ENCODE results near the gene PATJ.
"Not testable (repeated sequence)": the region's sequence is repeated elsewhere in the genome, so short reads cannot be mapped to it uniquely, and the experiment has no call there.

Gene PATJ

GRCh38 chr1:61842863-61843514, 100.7 kb downstream of the PATJ start:
- Histone ChIP-seq H3K9ac (no peak overlapping the region), H3K9me3 (ENCODE audit: control insufficient read depth, low read length) (no peaks in the 10 kb centered on the region), H3K27me3 (ENCODE audit: control insufficient read depth, insufficient read depth, low read length) (no peaks in the 10 kb centered on the region), H3K36me3 (ENCODE audit: control insufficient read depth, insufficient read depth, low read length) (no peaks in the 10 kb centered on the region), H3K27ac (no peak overlapping the region), H3K4me2 (ENCODE audit: low read length) (no peak overlapping the region), H3K4me3 (ENCODE audit: low read depth, low read length) (no peak overlapping the region), H3K79me2 (no peaks in the 10 kb centered on the region), H3K4me1 (no peaks in the 10 kb centered on the region), H2AFZ (no peak overlapping the region)
- TF ChIP-seq CTCF (IDR thresholded peaks at IDR 0.05): no peak

DNA sequence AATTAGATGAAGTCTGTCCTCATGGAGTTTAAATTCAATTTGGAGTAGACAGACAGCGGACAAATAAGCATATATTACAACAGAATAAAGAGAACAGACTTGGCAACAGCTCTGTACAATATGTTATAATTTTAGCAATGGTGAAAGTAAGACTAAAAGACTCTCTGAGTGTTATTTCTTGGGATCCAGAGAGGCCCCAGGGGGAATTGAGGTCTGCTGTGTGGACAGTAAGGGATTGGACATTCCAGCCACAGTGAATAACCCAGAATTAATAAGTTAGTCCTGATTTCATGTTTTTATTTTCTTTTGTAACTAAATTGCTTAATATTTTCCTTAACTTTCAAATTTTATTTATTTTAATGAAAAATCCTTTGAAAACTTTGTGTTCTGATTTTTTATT, 101.7 kb downstream of the PATJ start:
- Histone ChIP-seq H3K79me2 (no peaks in the 10 kb centered on the region), H2AFZ (no peak overlapping the region), H3K9me3 (ENCODE audit: control insufficient read depth, low read length) (no peaks in the 10 kb centered on the region), H3K4me3 (ENCODE audit: low read depth, low read length) (no peak overlapping the region), H3K9ac (no peak overlapping the region), H3K4me2 (ENCODE audit: low read length) (no peak overlapping the region), H3K27me3 (ENCODE audit: control insufficient read depth, insufficient read depth, low read length) (no peaks in the 10 kb centered on the region), H3K27ac (no peak overlapping the region), H3K36me3 (ENCODE audit: control insufficient read depth, insufficient read depth, low read length) (no peaks in the 10 kb centered on the region), H3K4me1 (no peaks in the 10 kb centered on the region)
- no peak for TF ChIP-seq CTCF (IDR thresholded peaks at IDR 0.05)

DNA sequence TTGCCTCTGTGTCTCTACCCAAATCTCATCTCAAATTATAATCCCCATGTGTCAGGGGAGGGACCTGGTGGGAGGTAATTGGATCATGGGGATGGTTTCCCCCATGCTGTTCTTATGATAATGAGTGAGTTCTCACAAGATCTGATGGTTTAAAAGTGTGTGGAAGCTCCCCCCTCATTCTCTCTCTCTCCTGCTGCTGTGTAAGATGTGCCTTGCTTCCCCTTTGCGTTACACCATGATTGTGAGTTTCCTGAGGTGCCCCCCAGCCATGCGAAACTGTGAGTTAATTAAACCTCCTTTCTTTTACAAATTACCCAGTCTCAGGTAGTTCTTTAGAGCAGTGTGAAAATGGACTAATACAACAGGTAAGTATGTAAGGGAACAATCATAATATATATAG, 102.4 kb downstream of the PATJ start:
- not testable (repeated sequence) for H3K4me3 ChIP-seq (ENCODE audit: low read depth, low read length); H3K27ac ChIP-seq; H3K4me2 ChIP-seq (ENCODE audit: low read length); H3K79me2 ChIP-seq; H3K9me3 ChIP-seq (ENCODE audit: control insufficient read depth, low read length); H3K27me3 ChIP-seq (ENCODE audit: control insufficient read depth, insufficient read depth, low read length); H3K9ac ChIP-seq; H3K36me3 ChIP-seq (ENCODE audit: control insufficient read depth, insufficient read depth, low read length); H2AFZ ChIP-seq; H3K4me1 ChIP-seq

- Histone ChIP-seq H3K9ac (no peak overlapping the region), H3K79me2 (no peaks in the 10 kb centered on the region), H3K4me3 (ENCODE audit: low read depth, low read length) (no peak overlapping the region), H3K27me3 (ENCODE audit: control insufficient read depth, insufficient read depth, low read length) (no peaks in the 10 kb centered on the region), H3K36me3 (ENCODE audit: control insufficient read depth, insufficient read depth, low read length) (no peaks in the 10 kb centered on the region), H2AFZ (no peak overlapping the region), H3K4me1 (no peaks in the 10 kb centered on the region), H3K9me3 (ENCODE audit: control insufficient read depth, low read length) (no peaks in the 10 kb centered on the region), H3K4me2 (ENCODE audit: low read length) (no peak overlapping the region), H3K27ac (no peak overlapping the region)
- TF ChIP-seq CTCF (IDR thresholded peaks at IDR 0.05): no peak
Measured at GRCh38 chr1:61851235-61851634, 109.0 kb downstream of the PATJ start.

DNA sequence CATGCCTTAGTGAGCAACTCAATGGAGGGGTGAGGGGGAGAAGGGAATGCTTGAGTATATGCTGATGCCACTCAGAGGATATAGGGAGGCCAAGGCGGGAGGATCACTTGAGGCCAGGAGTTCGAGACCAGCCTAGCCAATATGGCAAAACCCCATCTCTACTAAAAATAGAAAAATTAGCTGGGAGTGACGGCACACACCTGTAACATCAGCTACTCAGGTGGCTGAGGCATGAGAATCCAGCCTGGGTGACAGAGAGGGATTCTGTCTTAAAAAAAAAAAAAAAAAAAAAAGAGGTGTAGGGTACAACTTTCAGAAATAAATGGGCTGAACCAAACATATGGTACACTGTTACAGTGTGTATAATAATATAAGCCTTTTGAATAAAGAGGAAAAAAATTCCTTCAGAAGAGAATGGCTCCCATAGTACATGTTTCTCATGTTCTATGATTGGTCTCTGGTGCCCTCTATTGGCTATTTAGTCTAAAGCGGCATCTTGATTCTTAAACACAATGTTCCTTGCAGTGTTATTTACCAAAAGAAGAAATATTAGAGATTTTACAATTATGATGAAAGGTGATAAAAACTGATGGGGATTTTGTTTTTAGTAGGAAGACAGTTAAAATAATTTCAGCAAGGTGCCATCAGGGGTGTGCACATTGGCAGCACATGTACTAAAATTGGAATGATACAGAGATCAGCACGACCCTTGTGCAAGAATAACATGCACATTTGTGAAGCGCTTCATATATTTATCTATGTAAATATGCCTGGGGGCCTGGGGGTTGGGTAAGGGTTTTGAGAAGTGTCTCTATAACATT, 109.8 kb downstream of the PATJ start:
- no peaks in the 10 kb centered on the region for H3K9me3 ChIP-seq (ENCODE audit: control insufficient read depth, low read length)
- peak; percentile 41 for TF ChIP-seq CTCF (IDR thresholded peaks at IDR 0.05)
- no peaks in the 10 kb centered on the region for H3K27me3 ChIP-seq (ENCODE audit: control insufficient read depth, insufficient read depth, low read length)
- H3K4me3 ChIP-seq (ENCODE audit: low read depth, low read length): no peak overlapping the region
- H3K36me3 ChIP-seq (ENCODE audit: control insufficient read depth, insufficient read depth, low read length): no peaks in the 10 kb centered on the region
- H3K79me2 ChIP-seq: no peaks in the 10 kb centered on the region
- no peaks in the 10 kb centered on the region for H3K4me1 ChIP-seq
- no peak overlapping the region for H3K9ac ChIP-seq
- no peak overlapping the region for H3K4me2 ChIP-seq (ENCODE audit: low read length)
- no peak overlapping the region for H3K27ac ChIP-seq
- H2AFZ ChIP-seq: no peak overlapping the region
